A549 (cell line): ENCODE results near the gene ZNF205. TPM values are rescaled to one million over a fixed set of nuclear protein-coding genes. Genes with fewer than 3 reads are reported as not detected.

ENCODE experiments used
- ATAC-seq, 2 experiments: fragments of 200-7000 bp in 1 of 2; fragments of >200 bp in 1 of 2; cut with Nextera tagmentation in 1 of 2; cut with Tn5 transposase in 1 of 2; 3 replicates each; pipeline versions ENCODE4 v1.8.0 to v1.9.1; 2018 to 2020; ENCODE audit warnings: mild to moderate bottlenecking in 1 of 2, moderate library complexity in 1 of 2
- CTCF ChIA-PET: fragments of 300-600 bp; sonication (Branson Sonifier 250); formaldehyde crosslinking; extraction: SDS; loops from one replicate; lab custom pipeline; 2021; ENCODE audit warnings: antibody characterized with exemption, inconsistent platforms; lab: Yijun Ruan, JAX
- POLR2A ChIA-PET: fragments of 350-600 bp; formaldehyde crosslinking; extraction: SDS; loops from one replicate; lab custom pipeline; 2021; ENCODE audit warnings: antibody characterized with exemption, inconsistent platforms; lab: Yijun Ruan, JAX
- DNase-seq, 2 experiments: peaks; one replicate each; pipeline versions ENCODE4 v3.0.0 to v3.0.0-alpha.2; 2011 to 2016; ENCODE audit warnings: low read depth in 1 of 2, low spot score in 1 of 2
- FAIRE-seq: peaks from 2 replicates; lab custom pipeline; 2011; peaks lifted over from hg19 to GRCh38; lab: Jason Lieb, UNC
- H3K27ac ChIP-seq, 2 experiments: fragments of >200 bp; sonication (Bioruptor Twin); formaldehyde crosslinking; 3 replicates each; pipeline ENCODE4 v1.5.1; 2016 to 2017
- H3K4me1 ChIP-seq: fragments of >200 bp; sonication (Bioruptor Twin); formaldehyde crosslinking; 3 replicates; pipeline ENCODE4 v1.6.1; 2016
- H3K4me2 ChIP-seq: fragments of >200 bp; sonication (Bioruptor Twin); formaldehyde crosslinking; 3 replicates; pipeline ENCODE4 v1.6.1; 2016
- H3K4me3 ChIP-seq: fragments of >200 bp; sonication (Bioruptor Twin); formaldehyde crosslinking; 3 replicates; pipeline ENCODE4 v1.5.1; 2016
- H3K9me3 ChIP-seq: fragments of >200 bp; sonication (Bioruptor Twin); formaldehyde crosslinking; 3 replicates; pipeline ENCODE4 v1.6.1; 2016
- ATOH8 ChIP-seq: fragments of 250-450 bp; sonication (Bioruptor Pico); IDR thresholded peaks from 2 replicates; pipeline ENCODE4 v1.5.0; 2020; ENCODE audit warnings: low read depth, mild to moderate bottlenecking, moderate library complexity
- CBX8 ChIP-seq: fragments of 200-600 bp; sonication (generic); IDR thresholded peaks from 2 replicates; pipeline ENCODE4 v1.6.1; 2016
- CEBPB ChIP-seq, 2 experiments: fragments of >200 bp in 1 of 2; sonication (Bioruptor Twin) in 1 of 2; formaldehyde crosslinking in 1 of 2; IDR thresholded peaks; 2 replicates each; pipeline ENCODE4 v1.6.1; 2012 to 2016
- EHF ChIP-seq: fragments of 250-450 bp; sonication (Bioruptor Pico); IDR thresholded peaks from 2 replicates; pipeline ENCODE4 v1.5.0; 2020; ENCODE audit warnings: mild to moderate bottlenecking
- ESRRA ChIP-seq: fragments of 150-350 bp; IDR thresholded peaks from 2 replicates; pipeline ENCODE4 v1.6.1; 2014; ENCODE audit warnings: mild to moderate bottlenecking, low read length, borderline replicate concordance
- FOXS1 ChIP-seq: fragments of 250-450 bp; sonication (Bioruptor Pico); IDR thresholded peaks from 2 replicates; pipeline ENCODE4 v1.5.0; 2020; ENCODE audit warnings: mild to moderate bottlenecking, moderate library complexity
- HES2 ChIP-seq: fragments of >200 bp; sonication (Bioruptor Twin); formaldehyde crosslinking; IDR thresholded peaks from 2 replicates; pipeline ENCODE4 v1.6.1; 2016
- HEYL ChIP-seq: fragments of 250-450 bp; sonication (Bioruptor Pico); IDR thresholded peaks from 2 replicates; pipeline ENCODE4 v1.8.0; 2021; ENCODE audit warnings: mild to moderate bottlenecking, moderate library complexity
- HMGXB4 ChIP-seq: fragments of 250-450 bp; sonication (Bioruptor Pico); IDR thresholded peaks from 2 replicates; pipeline ENCODE4 v1.5.0; 2021; ENCODE audit warnings: mild to moderate bottlenecking, moderate library complexity, borderline replicate concordance
- HOXA7 ChIP-seq: fragments of 250-450 bp; sonication (Bioruptor Pico); IDR thresholded peaks from 2 replicates; pipeline ENCODE4 v1.5.0; 2020; ENCODE audit warnings: mild to moderate bottlenecking, moderate library complexity
- HOXB13 ChIP-seq: fragments of 250-450 bp; sonication (Bioruptor Pico); IDR thresholded peaks from 2 replicates; pipeline ENCODE4 v1.5.0; 2020; ENCODE audit warnings: low read depth, mild to moderate bottlenecking, moderate library complexity
- KDM5A ChIP-seq: fragments of 200-600 bp; sonication (generic); IDR thresholded peaks from 2 replicates; pipeline ENCODE4 v1.6.1; 2016; ENCODE audit warnings: antibody characterized with exemption, mild to moderate bottlenecking
- MAX ChIP-seq: IDR thresholded peaks from 2 replicates; pipeline ENCODE4 v1.6.1; 2012
- MYC ChIP-seq: IDR thresholded peaks from 2 replicates; pipeline ENCODE4 v1.6.1; 2012; ENCODE audit warnings: mild to moderate bottlenecking, inconsistent platforms, low read length, improper control_type of control experiment, borderline replicate concordance
- NFE2L2 ChIP-seq: fragments of 150-350 bp; conservative IDR thresholded peaks from 2 replicates; pipeline ENCODE4 v1.6.1; 2014; ENCODE audit warnings: low read length
- POLR2AphosphoS2 ChIP-seq: conservative IDR thresholded peaks from 2 replicates; pipeline ENCODE4 v1.6.1; 2012; ENCODE audit warnings: low read length, improper control_type of control experiment, inconsistent platforms
- RAD21 ChIP-seq, 2 experiments: fragments of >200 bp in 1 of 2; sonication (Bioruptor Twin) in 1 of 2; formaldehyde crosslinking in 1 of 2; IDR thresholded peaks in 1 of 2; conservative IDR thresholded peaks in 1 of 2; 2 replicates in 1 of 2; 3 replicates in 1 of 2; pipeline ENCODE4 v1.6.1; 2012 to 2018; ENCODE audit warnings: inconsistent platforms in 1 of 2
- RCOR1 ChIP-seq: fragments of 150-350 bp; IDR thresholded peaks from 2 replicates; pipeline ENCODE4 v1.6.1; 2014; ENCODE audit warnings: antibody characterized with exemption, low read length, low read depth
- RFX5 ChIP-seq: fragments of 450-650 bp; IDR thresholded peaks from 2 replicates; pipeline ENCODE4 v1.7.1; 2014; ENCODE audit warnings: antibody characterized with exemption, mild to moderate bottlenecking, moderate library complexity
- SMC3 ChIP-seq: fragments of >200 bp; sonication (Bioruptor Twin); formaldehyde crosslinking; IDR thresholded peaks from 3 replicates; pipeline ENCODE4 v1.6.1; 2018; ENCODE audit warnings: inconsistent platforms
- SREBF2 ChIP-seq: fragments of 450-650 bp; IDR thresholded peaks from 2 replicates; pipeline ENCODE4 v1.6.1; 2014; ENCODE audit warnings: mild to moderate bottlenecking, moderate library complexity
- ZFP36 ChIP-seq: fragments of 450-650 bp; IDR thresholded peaks from 2 replicates; pipeline ENCODE4 v1.6.1; 2014; ENCODE audit warnings: borderline replicate concordance; ENCODE audit not compliant: partially characterized antibody
- WGBS: methylation state at CpG from one replicate; pipeline ENCODE4 v1.1.6; 2017; ENCODE audit errors: missing lambda C conversion rate; 5-methylcytosine and 5-hydroxymethylcytosine counted together
- polyA plus RNA-seq, 4 experiments: library from polyadenylated mRNA; depleted of rRNA in 3 of 4; stranded (reverse); fragments of >200 nt; fragmentation: RNase III in 1 of 4; extraction: RNeasy Plus Mini Kit Qiagen cat#74134 plus additional on column Dnase treatment in 1 of 4; gene quantifications; 2 replicates in 3 of 4; 3 replicates in 1 of 4; pipeline ENCODE4 v1.2.3, GENCODE V29; 2011 to 2017
- TF ChIP-seq, protein P1 (sequence below): fragments of 200-600 bp; sonication (generic); IDR thresholded peaks from 2 replicates; pipeline ENCODE4 v1.6.1; 2016; ENCODE audit warnings: antibody characterized with exemption, mild to moderate bottlenecking, moderate library complexity

Gene ZNF205
- polyA plus RNA-seq, 2 of the 4 experiments (the other 2 are of a cell fraction): 4.3 to 9.6 TPM

- Histone ChIP-seq H3K9me3 (no peaks in the 10 kb centered on the region), H3K4me1 (peaks cover 18% of the 10 kb centered on the region), H3K27ac (peak overlapping the region; percentile 90 to 96), H3K4me2 (peak overlapping the region; percentile 87), H3K4me3 (peak overlapping the region; percentile 84)
- ATAC-seq (peak in 1 of 2 experiments; percentile 15; a peak in 3 of 6 replicates), FAIRE-seq (no peak), DNase-seq (no peak)
- POLR2A ChIA-PET: interaction anchor here (1.0 to 2.1 kb wide), 3 partner anchors 15 to 22 kb away, joined by 3 to 10 read pairs (median 5); partner anchors contain the start of gene ZNF213
- CTCF ChIA-PET: interaction anchor here (0.9 to 6.5 kb wide), 7 partner anchors 9 to 81 kb away, joined by 3 to 46 read pairs (median 18); no protein-coding TSS in a partner anchor
- TF ChIP-seq HES2: no peak
- no peak for TF ChIP-seq HEYL
- TF ChIP-seq HMGXB4 (CRISPR knock-in tag): no peak
- no peak for TF ChIP-seq MYC
- TF ChIP-seq MAX: no peak
- no peak for TF ChIP-seq ESRRA
- TF ChIP-seq KDM5A: no peak
- TF ChIP-seq CEBPB (IDR thresholded peaks at IDR 0.05): no peak
- TF ChIP-seq, protein P1, sequence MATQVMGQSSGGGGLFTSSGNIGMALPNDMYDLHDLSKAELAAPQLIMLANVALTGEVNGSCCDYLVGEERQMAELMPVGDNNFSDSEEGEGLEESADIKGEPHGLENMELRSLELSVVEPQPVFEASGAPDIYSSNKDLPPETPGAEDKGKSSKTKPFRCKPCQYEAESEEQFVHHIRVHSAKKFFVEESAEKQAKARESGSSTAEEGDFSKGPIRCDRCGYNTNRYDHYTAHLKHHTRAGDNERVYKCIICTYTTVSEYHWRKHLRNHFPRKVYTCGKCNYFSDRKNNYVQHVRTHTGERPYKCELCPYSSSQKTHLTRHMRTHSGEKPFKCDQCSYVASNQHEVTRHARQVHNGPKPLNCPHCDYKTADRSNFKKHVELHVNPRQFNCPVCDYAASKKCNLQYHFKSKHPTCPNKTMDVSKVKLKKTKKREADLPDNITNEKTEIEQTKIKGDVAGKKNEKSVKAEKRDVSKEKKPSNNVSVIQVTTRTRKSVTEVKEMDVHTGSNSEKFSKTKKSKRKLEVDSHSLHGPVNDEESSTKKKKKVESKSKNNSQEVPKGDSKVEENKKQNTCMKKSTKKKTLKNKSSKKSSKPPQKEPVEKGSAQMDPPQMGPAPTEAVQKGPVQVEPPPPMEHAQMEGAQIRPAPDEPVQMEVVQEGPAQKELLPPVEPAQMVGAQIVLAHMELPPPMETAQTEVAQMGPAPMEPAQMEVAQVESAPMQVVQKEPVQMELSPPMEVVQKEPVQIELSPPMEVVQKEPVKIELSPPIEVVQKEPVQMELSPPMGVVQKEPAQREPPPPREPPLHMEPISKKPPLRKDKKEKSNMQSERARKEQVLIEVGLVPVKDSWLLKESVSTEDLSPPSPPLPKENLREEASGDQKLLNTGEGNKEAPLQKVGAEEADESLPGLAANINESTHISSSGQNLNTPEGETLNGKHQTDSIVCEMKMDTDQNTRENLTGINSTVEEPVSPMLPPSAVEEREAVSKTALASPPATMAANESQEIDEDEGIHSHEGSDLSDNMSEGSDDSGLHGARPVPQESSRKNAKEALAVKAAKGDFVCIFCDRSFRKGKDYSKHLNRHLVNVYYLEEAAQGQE: no peak
- TF ChIP-seq HOXB13 (CRISPR knock-in tag): no peak
- no peak for TF ChIP-seq CBX8
- TF ChIP-seq ATOH8 (CRISPR knock-in tag): no peak
- TF ChIP-seq HOXA7 (CRISPR knock-in tag): no peak
- TF ChIP-seq EHF (CRISPR knock-in tag): no peak
- no peak for TF ChIP-seq RAD21 (conservative IDR thresholded peaks at IDR 0.05 in 1 of 2, IDR thresholded peaks at IDR 0.05 in 1 of 2)
- WGBS: 28% methylated on average over 19 of the region's 19 CpGs
Observed at GRCh38 chr16:3112881-3113574, 642 bp downstream of the ZNF205 start.

GRCh38 chr16:3113765-3114479 is 1.5 kb downstream of the ZNF205 start:
- 0 out of 6 replicates have a peak, but pooled peaks of 1 of the 2 experiments have one; percentile 12 for ATAC-seq
- no peak for FAIRE-seq
- Histone ChIP-seq H3K9me3 (no peaks in the 10 kb centered on the region), H3K4me2 (peak overlapping the region; percentile 87), H3K4me3 (peak overlapping the region; percentile 84), H3K27ac (no peak overlapping the region), H3K4me1 (peaks cover 18% of the 10 kb centered on the region)
- CTCF ChIA-PET: interaction anchor here (0.6 to 6.5 kb wide), 9 partner anchors 8 to 87 kb away, joined by 3 to 46 read pairs (median 6); partner anchors contain the start of gene IL32
- TF ChIP-seq KDM5A (no peak), POLR2AphosphoS2 (no peak), NFE2L2 (no peak), SREBF2 (no peak), SMC3 (no peak), FOXS1 (no peak), RCOR1 (no peak), RFX5 (no peak), ZFP36 (no peak)
- POLR2A ChIA-PET: interaction anchor here (0.5 to 2.1 kb wide), 2 partner anchors 21 to 47 kb away, joined by 3 to 10 read pairs; partner anchors contain the start of gene ZNF213
- 59% methylated on average over 17 of the region's 17 CpGs for WGBS
- DNase-seq: peak in 1 of 2 experiments; percentile 35
